22Rv1 (cell line): ENCODE measurements around the gene RBM34.

Source experiments
- CTCF ChIP-seq: fragments of 450-650 bp; IDR thresholded peaks from 2 replicates; pipeline ENCODE4 v1.5.1; 2017; ENCODE audit warnings: mild to moderate bottlenecking
- ZFX ChIP-seq: fragments of 450-650 bp; IDR thresholded peaks from 2 replicates; pipeline ENCODE4 v1.6.1; 2017; ENCODE audit warnings: antibody characterized with exemption, borderline replicate concordance

GRCh38 chr1:235205687-235206086, 44.6 kb upstream of the RBM34 start:
- no peak for TF ChIP-seq CTCF
- TF ChIP-seq ZFX, result no peak
